ENCODE results near the gene TMEM132D. TPM values are rescaled to one million over a fixed set of nuclear protein-coding genes. Genes with fewer than 3 reads are reported as not detected.

Gene TMEM132D
- total and polyA plus RNA-seq, 3 donors from 2014 or later: 0.44 to 0.50 (median 0.47) TPM

GRCh38 chr12:129662234-129662633, 241.6 kb downstream of the TMEM132D start:
- no peaks in the 10 kb centered on the region for H3K4me1 ChIP-seq
- DNase-seq: no peak
- no peak overlapping the region for H3K27ac ChIP-seq
- no peaks in the 10 kb centered on the region for H3K36me3 ChIP-seq (ENCODE audit: low read depth, missing control alignments)
- intact Hi-C loops (cut with DNase I; ENCODE audit: low total_unique reads): no loop called here
- no peak for TF ChIP-seq POLR2A (IDR thresholded peaks at IDR 0.05)
- TF ChIP-seq CTCF (IDR thresholded peaks at IDR 0.05): no peak
- H3K27me3 ChIP-seq: no peaks in the 10 kb centered on the region
- no peak overlapping the region for H3K4me3 ChIP-seq
- 87 to 90% methylated on average over 9 of the region's 9 CpGs for WGBS, 2 donors
- H3K9me3 ChIP-seq: no peaks in the 10 kb centered on the region

GRCh38 chr12:129660946-129661345, 242.9 kb downstream of the TMEM132D start:
- DNase-seq: no peak
- H3K9me3 ChIP-seq: no peaks in the 10 kb centered on the region
- no peaks in the 10 kb centered on the region for H3K36me3 ChIP-seq (ENCODE audit: low read depth, missing control alignments)
- 65 to 84% methylated on average over 7 of the region's 7 CpGs for WGBS, 2 donors
- H3K4me3 ChIP-seq: no peak overlapping the region
- no peaks in the 10 kb centered on the region for H3K27me3 ChIP-seq
- intact Hi-C loops (cut with DNase I; ENCODE audit: low total_unique reads): no loop called here
- H3K4me1 ChIP-seq: no peaks in the 10 kb centered on the region
- TF ChIP-seq POLR2A (IDR thresholded peaks at IDR 0.05) (no peak), CTCF (IDR thresholded peaks at IDR 0.05) (no peak)
- H3K27ac ChIP-seq: no peak overlapping the region

GRCh38 chr12:129659961-129660622, 243.7 kb downstream of the TMEM132D start:
- H3K9me3 ChIP-seq: no peaks in the 10 kb centered on the region
- no peak for DNase-seq
- TF ChIP-seq CTCF (IDR thresholded peaks at IDR 0.05) (no peak), POLR2A (IDR thresholded peaks at IDR 0.05) (no peak)
- no peaks in the 10 kb centered on the region for H3K36me3 ChIP-seq (ENCODE audit: low read depth, missing control alignments)
- H3K27ac ChIP-seq: no peak overlapping the region
- no peak overlapping the region for H3K4me3 ChIP-seq
- WGBS, 2 donors: 80% methylated on average over 9 of the region's 9 CpGs
- intact Hi-C loops (cut with DNase I; ENCODE audit: low total_unique reads): no loop called here
- H3K4me1 ChIP-seq: no peaks in the 10 kb centered on the region
- H3K27me3 ChIP-seq: no peaks in the 10 kb centered on the region

- TF ChIP-seq POLR2A (IDR thresholded peaks at IDR 0.05): no peak
- TF ChIP-seq CTCF (IDR thresholded peaks at IDR 0.05): no peak
- no peak for DNase-seq
- H3K4me3 ChIP-seq: no peak overlapping the region
- 49 to 64% methylated on average over 4 of the region's 4 CpGs for WGBS, 2 donors
- H3K36me3 ChIP-seq (ENCODE audit: low read depth, missing control alignments): no peaks in the 10 kb centered on the region
- no peaks in the 10 kb centered on the region for H3K4me1 ChIP-seq
- no peaks in the 10 kb centered on the region for H3K9me3 ChIP-seq
- intact Hi-C loops (cut with DNase I; ENCODE audit: low total_unique reads): no loop called here
- no peak overlapping the region for H3K27ac ChIP-seq
- no peaks in the 10 kb centered on the region for H3K27me3 ChIP-seq
Measured at GRCh38 chr12:129657179-129657578, 246.6 kb downstream of the TMEM132D start.

GRCh38 chr12:129651951-129652350, 251.9 kb downstream of the TMEM132D start:
- no peaks in the 10 kb centered on the region for H3K9me3 ChIP-seq
- intact Hi-C loops (cut with DNase I; ENCODE audit: low total_unique reads): no loop called here
- H3K27ac ChIP-seq: no peak overlapping the region
- no peak for DNase-seq
- TF ChIP-seq CTCF (IDR thresholded peaks at IDR 0.05) (no peak), POLR2A (IDR thresholded peaks at IDR 0.05) (no peak)
- H3K36me3 ChIP-seq (ENCODE audit: low read depth, missing control alignments): no peaks in the 10 kb centered on the region
- H3K4me3 ChIP-seq: no peak overlapping the region
- 72 to 79% methylated on average over 6 of the region's 6 CpGs for WGBS, 2 donors
- no peaks in the 10 kb centered on the region for H3K4me1 ChIP-seq
- H3K27me3 ChIP-seq: no peaks in the 10 kb centered on the region
